ENCODE data around the gene SLC12A2.

Gene SLC12A2

DNA sequence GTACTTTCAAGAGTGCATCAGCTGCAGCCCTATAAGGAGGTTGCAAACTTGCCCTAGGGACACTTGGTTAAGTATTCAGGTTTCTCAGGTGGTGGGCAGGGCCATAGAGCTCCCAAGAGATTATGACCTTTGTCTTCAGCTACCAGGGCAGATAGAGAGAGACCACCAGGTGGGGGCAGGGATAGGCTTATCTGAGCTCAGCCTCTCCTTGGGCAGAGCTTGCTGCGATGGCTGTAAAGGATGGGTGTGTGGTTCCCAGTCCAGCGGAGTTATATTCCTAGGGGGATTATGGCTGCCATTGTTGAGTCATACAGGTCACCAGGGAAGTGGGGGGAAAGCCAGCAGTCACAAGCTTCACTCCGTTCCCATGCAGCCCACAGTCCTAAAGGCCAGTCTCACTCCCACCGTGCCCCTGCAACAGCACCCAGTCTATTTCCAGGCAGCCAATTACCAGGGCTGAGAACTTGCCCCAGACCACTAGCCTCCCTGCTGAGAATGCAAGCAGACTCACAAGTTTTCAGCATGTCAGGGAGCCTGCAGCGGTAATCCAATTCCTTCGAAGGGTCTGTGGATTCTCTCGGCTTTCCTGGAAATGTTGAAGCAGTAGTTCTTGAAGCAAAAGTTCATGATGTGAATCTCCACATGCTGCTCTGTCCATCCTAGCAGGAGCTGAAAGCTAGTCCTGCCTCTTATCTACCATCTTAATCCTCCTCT, 151.5 kb downstream of the SLC12A2 start:
- no peak for DNase-seq

DNA sequence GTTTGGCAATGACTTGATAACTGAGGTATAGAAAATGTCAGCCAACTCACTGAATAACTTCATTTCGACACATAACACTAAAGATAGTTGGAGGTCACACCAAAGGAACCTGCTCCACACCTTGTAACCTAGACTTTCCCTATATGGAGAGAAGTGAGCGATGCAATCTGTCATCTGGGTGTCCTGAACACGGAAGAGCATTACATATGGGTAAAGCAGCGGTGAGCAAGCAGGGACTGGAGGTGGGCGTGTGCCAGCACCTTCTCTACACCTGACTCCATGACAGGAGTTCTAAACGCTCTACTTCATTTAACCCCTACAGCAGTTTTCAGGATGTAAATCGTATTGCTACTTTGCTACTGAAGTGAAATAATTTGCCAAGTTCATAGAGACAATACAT, 152.8 kb downstream of the SLC12A2 start:
- no peak for DNase-seq

DNA sequence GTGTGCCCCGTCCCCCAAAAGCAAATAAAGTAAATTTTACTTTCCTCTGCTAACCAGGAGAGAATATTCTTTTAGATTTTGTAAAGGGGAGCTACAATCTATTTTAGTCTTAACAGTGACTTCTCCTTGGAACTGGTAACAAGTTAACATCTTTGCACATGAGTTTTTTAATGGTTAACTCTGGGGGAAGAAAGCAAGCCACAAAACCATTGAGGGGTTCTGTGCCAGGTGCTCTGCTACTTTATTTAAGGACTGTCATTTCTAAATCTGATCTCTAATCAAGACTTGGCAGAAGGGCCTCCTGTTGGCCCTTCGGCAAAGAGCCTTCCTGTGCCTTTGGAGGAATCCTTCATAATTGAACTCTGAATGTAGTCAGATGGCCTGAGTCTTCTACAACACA, 153.4 kb downstream of the SLC12A2 start:
- no peak for DNase-seq

DNA sequence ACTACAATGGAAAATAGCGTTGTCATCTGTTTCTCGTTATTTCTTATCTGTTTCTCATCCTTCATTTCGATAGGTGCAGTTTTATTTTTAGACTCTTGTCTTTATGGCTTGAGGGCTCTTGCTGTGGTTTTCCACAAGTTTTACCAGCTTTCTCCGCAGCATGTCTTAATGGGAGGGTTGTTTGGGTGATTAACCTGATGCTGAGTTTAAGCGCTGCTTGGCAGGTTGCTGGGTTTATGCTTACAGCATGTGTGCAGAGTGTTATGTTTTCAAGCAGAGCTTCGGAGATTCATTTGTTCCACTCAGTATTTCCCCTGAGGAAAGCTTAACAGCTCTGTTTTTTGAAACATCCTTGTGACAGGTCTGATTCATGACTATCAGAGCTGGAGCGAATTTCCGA, 154.0 kb downstream of the SLC12A2 start:
- no peak for DNase-seq
